Fibroblast of skin of right quadriceps (primary cell): ENCODE results near the gene LILRA6.
A peak's percentile ranks its signal among the peaks of the same experiment; 100 is the strongest.
"Not testable (repeated sequence)": the region's sequence is repeated elsewhere in the genome, so short reads cannot be mapped to it uniquely, and the experiment has no call there.

ENCODE experiments used
- DNase-seq: peaks from one replicate; pipeline ENCODE4 v3.0.0-alpha.2; 2013

LILRA6 gene

DNA sequence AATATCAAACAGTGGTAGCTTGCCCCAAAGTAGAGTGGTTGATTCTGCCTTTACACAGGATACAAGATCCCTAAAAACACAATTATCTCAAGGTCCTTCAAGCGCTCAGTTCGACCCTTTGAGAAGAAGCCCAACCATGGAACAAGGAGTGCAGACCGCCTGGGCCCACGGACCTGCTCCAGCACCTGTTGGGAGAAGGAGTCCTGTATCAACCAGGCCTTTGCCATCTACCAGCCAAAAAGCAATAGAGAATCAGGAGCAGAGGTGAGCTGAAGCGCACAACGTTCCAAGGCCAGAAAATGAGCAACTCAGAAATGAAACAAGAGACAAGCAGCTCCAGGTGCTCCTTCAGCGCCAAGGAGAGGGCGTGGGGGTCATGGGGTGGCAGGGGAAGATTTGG is 13.4 kb downstream of the LILRA6 start:
- no peak for DNase-seq

DNA sequence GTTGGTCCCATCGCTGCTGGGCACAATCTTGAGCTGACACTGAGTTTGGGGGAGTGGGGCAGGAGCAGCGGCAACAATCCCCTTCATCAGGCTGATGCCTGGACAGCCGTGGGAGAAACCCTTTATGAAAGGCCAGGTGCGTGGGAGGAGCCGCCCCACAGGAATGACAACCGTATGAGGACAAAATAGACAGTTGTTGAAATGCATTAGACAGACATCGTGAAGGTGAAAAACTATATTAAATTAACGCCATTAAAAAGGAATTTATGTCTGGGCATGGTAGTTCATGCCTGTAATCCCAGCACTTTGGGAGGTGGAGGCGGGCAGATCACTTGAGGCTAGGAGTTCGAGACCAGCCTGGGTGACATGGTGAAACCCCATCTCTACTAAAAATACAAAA is 18.0 kb downstream of the LILRA6 start:
- not testable (repeated sequence) for DNase-seq

DNA sequence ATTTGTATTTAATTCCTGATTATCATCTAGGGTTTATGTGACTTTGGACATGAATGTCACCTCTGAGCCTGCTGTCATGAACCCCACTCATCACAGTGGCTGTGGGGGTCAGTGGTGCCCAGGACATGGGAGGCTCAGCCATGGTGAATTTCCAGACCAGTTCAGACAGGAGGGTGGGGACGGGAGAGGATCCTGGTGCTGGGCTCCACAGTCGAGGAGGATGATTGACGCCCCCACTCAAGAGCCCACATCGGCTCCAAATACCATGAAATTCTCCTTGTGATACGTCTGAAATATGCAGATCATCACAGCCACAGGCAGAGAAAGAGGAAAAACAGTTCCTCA is 18.7 kb downstream of the LILRA6 start:
- not testable (repeated sequence) for DNase-seq

DNA sequence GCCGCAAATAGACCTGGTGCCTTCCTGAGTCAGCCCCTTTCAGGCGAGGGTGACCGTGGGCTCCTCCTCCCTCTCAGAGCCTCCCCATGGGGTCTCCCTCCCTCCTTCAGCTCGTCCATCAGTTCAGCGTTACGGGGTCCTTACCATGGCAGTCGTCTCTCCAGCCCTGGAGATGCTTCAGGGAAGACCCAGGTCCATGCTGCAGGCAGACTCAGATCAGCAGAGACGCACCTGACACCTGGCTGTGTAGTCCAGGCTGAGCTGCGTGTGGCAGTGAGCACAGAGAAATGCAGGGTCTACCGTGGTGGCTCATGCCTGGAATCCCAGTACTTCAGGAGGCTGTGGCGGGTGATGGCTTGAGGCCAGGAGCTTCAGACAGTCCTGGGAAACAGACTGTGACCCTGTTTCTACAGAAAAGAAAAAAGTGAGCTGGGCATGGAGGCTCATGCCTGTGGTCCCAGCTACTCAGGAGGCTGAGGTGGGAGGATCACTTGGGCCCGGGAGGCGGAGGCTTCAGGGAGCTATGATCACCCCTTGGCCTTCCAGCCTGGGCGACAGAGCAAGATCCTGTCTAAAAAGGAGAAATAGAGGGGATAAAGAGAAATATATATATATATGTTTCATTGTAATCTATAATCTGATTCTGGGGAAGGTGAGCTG is 19.2 kb downstream of the LILRA6 start:
- DNase-seq = not testable (repeated sequence)

DNA sequence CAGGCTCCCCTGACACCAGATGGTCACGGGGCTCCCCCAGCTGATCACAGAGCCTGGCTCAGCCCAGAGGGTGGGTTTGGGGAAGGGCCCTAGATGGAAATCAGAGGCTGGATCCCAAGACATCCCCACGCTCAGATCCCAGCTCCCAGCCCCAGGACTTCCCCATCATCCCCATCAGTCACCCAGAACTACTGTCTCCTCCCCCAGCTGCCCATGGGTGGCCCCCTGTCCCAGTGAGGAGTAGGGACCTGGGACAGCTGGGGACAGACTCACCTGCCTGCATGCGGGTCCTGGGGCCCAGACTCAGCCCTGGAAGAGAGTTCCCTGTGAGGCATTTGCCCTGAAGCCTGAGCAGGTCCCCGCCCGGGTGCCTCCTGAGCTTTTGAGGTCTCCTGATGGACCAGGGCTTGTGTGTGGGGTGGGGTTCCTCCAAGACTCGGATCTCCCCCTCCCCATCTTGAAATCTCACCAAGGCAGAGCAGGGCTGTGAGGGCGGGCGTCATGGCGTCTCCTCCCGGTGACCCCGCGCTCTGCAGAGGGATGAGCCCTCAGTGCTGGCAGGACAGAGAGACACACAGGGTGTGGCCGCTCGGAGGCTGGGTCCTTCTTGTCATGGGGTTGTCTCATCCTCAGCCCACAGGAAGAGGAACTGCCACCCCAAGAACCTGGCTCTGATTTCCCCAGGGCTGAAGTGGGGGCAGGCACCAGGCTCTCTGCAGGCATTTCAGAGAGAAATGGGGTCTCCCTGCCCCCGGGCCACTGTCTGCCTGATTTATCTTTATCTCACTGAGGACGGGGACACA is 19.9 kb downstream of the LILRA6 start, which contains the start of gene LILRB3:
Gene LILRB3, minus strand, starts transcription at position 534 of the 803 bp plus-strand sequence. Its CDS starts 31 bp downstream, at position 503.
- not testable (repeated sequence) for DNase-seq

DNA sequence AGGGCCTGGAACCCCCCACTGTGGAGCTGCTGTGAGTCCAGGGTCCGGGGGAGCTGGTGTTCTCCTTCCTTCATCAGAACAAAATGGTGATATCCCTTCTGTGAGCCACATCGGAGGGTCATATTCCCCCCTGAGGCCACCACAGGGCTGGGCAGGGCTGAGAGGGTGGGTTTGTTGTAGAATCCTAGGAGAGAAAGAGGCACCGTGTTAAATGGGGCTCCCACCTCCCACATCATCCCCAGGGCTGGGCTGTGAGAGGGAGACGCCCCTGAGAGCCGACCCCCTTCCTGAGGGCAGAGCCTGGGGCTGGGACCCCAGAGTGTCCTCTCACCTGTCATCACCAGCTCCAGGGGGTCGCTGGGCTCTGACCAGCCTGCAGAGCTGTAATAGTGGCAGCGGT is 20.6 kb downstream of the LILRA6 start:
- not testable (repeated sequence) for DNase-seq

DNA sequence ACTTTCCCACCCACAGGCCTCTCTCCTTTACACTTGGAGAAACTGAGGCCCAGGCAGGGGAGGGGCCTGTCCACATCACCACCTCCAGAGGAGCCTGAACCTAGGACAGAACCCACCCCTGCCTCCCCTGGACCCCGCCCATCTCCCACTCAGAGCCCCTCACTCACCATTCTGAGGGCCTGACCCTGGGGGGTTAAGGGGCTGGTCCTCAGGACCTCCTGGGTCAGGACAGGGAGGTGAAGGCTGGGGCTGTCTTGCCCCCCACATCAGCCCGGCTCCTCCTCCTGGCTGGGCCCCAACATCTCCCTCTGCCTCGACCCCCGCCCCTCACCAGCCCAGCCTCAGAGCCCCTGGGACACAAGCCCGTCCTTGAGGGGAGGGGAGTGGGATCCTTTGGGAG is 22.9 kb downstream of the LILRA6 start:
- not testable (repeated sequence) for DNase-seq

DNA sequence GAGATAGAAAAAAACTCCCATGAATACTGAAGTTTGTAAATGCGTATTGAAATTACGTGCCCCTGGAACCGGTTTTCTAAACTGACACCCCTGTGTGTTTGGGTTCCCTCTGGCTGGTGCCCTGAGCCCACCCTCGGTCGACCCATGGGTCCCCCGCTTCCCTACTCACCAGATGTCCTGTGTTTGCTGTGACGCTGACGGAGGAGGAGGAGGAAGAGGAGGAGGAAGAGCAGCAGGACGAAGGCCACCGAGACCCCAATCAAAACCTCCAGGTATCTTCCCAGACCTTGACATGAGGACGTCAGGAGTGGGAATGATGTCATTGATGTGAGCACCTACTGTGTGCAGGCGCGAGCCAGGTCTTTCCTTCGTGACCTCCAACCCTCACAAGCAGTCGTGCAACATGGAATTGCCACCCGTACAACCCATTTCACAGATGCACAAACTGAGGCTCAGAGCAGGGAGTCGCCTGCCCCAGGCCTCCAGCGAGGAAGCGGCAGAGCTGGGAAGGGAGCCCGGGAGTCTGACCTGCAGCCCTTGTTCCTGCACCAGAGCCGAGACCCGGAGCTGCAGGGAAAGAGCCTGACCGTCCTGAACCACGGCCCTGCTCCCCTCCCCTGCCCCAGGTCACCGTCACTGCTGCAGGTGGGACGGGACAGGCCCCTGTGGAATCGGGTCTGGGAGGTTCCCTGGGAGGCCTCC is 23.5 kb downstream of the LILRA6 start:
- DNase-seq = no peak

DNA sequence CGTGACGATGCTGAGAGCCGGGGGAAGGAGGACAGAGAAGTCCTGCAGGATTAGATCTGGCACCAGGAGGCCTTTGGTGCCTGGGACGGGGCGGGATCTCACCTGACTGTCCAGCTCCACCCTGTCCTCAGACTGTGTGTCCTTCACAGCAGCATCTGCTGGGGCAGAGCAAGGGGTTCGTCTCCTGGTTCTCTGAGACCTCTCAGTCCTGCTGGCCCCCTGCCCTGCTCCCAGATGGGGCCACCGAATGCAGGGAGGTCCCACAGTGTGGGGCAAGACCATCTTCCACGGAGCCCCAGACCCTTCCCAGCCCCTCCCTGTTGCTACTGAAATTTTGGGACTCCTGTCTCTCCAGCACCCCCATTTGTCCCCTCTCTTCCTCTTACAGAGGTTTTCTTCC is 24.3 kb downstream of the LILRA6 start:
- DNase-seq = no peak

DNA sequence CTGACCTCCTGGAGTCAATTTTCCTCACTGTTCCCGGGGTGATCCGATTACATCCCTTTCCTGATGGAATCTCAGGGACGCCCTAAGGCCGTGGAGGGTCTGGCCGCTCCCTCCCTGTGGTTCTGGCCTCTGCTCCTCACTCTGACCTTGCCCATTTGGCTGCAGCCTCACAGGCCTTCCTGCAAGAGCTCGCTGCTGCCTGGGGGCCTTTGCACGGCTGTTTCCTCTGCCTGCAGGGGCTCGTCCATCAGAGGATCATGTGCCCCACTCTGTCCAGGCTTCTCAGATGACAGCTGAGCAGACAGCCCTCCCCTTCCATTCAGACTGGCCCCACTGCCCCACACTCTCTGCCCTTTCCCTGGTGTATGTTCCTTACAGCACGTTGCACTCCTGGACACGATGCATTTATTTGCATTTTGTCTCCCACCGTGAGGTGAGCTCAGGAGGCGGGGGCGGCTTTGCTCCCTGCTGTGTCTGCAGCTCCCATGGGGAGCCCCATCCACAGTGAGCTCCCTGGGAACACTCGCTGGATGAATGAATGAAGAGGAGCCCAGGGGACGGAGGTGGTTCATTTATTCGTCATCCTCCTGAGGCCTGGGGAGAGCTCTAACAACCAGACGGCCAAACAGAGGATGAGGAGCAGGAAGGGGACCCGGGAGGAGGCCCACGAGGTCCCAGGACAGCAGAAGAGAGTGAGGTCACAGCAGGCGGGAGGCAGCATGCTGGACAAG is 24.9 kb downstream of the LILRA6 start:
- DNase-seq = not testable (repeated sequence)

DNA sequence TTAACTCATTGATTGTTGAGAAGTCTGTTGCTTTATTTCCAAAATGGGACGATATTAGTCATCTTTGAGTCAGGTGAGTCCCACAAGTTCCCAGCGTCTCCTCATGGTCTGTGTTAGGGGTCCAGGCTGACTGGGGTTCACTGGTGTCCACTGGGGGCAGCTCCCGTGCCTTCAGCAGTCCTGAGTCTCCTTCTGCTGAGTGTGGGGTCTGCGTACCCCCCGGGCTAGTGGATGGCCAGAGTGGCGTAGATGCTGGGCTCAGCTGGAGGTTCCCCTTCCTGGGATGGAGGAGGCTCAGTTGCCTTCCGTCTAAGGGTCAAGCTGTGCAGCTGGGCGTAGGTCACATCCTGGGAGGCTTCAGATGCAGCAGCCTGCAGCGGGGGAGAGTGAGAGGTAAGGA is 25.7 kb downstream of the LILRA6 start:
- no peak for DNase-seq

DNA sequence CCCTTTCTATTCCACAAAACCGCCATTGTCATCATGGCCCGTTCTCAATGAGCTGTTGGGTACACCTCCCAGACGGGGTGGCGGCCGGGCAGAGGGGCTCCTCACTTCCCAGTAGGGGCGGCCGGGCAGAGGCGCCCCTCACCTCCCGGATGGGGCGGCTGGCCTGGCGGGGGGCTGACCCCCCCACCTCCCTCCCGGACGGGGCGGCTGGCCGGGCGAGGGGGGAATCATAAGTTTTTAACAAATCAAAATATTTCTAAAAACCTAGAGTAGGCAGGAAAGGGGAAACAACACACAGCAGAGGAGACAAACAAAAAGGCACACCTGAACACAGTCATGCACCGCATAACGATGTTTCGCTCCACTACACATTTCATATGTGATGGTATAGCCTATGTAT is 27.9 kb downstream of the LILRA6 start:
- DNase-seq = not testable (repeated sequence)

DNA sequence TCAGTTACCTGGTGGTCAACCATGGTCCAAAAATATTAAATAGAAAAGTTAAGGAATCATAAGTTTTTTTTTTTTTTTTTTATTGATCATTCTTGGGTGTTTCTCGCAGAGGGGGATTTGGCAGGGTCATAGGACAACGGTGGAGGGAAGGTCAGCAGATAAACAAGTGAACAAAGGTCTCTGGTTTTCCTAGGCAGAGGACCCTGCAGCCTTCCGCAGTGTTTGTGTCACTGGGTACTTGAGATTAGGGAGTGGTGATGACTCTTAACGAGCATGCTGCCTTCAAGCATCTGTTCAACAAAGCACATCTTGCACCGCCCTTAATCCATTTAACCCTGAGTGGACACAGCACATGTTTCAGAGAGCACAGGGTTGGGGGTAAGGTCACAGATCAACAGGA is 28.4 kb downstream of the LILRA6 start:
- DNase-seq = not testable (repeated sequence)

DNA sequence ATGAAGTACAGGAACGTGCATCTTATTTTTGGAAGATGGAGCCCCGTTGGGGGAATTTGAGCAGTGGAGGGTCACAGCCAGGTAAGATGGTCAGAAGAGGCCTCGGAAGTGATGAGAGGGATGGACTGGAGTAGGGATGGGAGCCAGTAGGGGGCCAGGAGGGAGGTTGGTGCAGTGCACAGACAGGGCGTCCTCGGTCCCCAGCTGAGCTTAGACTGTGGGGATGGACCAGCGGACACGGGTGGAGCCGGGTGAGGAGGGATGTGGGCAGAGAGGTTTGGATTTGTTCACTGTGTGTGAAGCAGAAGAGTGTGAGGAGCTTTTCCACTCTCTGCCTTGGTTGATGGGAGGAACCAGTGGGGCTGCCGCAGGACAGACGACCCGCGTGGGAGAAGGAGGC is 31.4 kb downstream of the LILRA6 start:
- no peak for DNase-seq

DNA sequence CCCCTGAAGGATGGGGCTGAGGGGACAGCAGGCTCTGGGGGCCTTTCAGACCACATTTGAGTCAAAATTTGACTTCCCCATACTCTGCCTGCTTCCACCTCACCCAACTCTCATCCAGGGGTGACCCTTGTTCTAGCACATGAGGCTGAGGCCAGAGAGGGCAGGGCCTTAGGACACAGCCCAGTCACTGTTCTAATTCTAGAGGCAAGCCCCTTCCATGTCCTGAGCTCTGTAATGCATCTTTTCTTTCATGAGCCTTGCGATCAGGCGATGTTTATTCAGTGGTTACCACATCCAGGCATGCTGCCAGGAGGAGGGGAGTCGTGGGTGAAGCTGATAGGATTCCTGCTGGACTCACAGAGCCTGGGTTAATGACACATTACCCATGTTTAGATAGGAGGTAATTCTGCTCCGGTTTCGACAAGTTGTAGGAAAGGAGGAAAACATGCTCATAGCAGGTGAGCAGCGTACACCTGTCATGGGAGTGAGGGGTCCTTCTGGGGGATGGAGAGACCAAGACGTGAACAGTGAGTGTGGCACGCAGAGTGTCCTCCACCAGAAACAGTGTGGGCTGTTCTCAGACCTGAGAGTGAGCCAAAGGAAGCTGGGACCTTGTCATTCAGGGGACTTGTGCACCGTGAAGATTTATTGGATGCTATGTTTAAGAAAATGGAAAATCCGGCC is 32.6 kb downstream of the LILRA6 start:
- peak; percentile 96 for DNase-seq

DNA sequence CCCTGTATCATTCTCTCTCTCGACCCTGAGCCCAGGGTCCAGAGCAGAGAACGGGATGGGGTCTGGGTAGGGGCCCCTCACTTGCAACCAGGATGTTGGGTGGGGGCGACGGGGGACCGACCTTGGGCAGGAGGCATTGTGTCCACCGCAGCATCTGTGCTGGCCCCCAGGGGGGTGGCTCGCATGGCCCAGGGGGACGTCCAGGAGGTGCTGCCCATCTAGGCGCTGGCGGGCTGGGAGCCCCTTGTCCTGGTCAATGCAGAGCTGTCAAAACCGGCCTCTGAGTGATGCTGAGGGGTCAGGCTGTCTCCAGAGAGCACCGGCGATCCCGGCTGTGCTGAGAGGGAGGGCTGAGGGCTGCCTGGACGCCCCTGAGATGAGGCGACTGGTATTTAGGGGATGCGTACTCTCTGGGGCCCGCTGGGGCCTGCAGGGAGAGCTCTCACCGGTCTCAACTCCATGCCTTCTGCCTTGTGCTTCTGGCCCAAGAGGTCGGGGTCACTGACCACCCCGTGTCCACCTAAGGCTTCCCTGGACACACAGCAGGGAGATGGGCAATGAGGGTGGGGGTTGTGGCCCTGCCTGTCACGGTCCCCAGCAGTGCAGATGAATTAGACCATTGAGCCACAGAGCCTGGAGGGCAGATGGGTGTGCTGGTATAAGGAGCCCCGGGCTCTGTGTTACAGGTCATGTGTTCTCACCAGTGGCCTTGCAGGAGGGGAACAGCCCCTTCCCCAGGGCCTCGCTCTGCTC is 33.4 kb downstream of the LILRA6 start:
- no peak for DNase-seq

DNA sequence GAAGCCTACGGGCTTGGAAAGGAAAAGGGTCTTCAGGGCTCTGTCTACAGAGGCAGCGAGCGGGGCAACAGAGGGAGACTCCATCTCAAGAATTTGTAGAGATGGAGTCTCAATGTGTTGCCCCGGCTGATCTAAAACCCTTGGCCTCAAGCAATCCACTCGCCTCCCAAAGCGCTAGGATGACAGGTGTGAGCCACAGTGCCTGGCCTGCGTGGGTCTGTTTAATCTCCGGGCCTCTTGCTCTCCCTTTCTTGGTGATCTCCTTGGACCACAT is 33.9 kb downstream of the LILRA6 start:
- no peak for DNase-seq

DNA sequence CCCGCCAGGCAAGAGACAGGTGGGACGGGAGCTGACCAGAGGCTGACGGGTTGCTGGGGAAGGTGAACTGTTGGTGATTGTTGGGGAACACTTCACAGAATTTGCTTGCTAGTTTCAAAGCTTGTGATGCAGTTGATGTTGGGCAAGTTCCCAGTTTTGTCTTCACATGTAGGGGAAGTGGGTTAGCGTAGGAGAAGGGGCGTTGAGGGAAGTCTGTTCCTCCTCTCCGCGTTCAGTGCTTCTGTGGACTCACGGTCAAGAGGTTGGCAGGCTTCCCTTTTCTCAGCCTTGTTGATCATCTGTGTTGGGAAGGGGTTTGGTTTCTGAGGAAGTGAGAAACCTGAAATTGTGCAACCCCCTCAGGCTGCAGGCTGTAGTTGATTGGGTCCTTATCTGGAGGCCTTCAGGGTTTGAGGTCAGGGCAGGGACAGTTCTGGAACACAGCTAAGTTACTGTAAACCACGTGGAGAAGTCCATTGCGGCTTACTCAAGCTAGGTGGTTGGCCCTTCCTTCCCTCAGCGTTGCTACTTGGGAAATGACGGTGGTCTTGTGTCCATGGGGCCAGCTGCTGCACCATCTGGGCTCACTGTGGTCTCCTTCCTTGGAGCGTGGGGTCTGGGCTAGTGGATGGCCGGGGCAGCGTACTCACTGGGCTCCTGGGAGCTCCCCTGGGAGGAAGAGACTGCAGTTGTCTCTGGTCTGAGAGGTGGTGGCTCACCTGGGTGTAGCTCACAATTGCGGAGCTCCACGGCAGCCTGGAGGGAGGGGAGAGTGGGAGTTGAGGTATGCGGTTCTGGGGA is 34.4 kb downstream of the LILRA6 start:
- DNase-seq = peak; percentile 49

DNA sequence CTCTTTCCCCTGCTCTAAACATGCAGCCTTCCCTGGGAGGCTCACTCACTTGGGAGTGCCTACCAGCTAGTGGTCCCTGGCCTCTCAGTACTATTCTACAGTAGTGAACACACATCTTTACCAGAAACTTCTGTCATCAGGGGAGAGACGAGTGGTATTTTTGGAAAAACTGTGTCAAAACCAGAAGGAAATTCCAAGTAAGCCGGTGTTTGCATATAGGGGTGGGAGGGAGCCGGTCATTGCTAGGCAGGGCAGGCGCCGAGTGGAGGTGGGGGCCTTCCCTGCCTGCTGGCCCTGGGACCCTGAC is 35.0 kb downstream of the LILRA6 start:
- DNase-seq = no peak

DNA sequence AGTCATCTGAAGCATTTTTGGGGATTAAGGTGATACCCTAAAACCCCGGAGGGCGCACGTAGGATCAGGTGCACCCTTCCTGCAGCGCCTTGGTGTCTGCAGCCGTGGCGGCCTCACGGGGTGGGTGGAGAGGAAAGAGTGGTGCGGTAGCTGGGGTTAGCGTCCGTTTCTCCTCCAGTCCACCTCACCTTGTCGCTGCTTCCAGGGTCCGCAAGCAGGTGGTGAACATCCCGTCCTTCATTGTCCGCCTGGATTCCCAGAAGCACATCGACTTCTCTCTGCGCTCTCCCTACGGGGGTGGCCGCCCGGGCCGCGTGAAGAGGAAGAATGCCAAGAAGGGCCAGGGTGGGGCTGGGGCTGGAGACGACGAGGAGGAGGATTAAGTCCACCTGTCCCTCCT is 35.4 kb downstream of the LILRA6 start:
- not testable (repeated sequence) for DNase-seq

DNA sequence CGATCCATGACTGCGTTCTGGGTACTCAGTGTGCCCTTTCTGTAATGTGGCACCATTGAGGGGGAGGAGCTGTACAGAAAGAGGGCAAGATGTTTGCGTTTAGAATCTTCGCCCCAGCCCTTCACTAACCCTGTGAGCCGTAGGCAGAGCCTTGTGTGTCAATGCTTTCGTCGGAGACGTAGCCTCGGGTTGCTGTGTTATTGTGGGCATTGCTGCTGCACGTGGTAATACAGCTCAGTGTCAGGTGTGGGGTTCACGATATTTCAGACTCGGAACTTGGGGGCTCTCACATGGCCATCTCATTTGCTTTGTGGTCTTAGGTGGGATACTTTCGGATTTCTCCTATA is 35.8 kb downstream of the LILRA6 start:
- DNase-seq = no peak
